KMS-11 (cell line): ENCODE results near the gene AGPAT2.
"Not testable (repeated sequence)": the region's sequence is repeated elsewhere in the genome, so short reads cannot be mapped to it uniquely, and the experiment has no call there.

Source experiments
- H2AFZ ChIP-seq: fragments of 200-600 bp; sonication (generic); 2 replicates; pipeline ENCODE4 v1.6.1; 2016; ENCODE audit warnings: antibody characterized with exemption, mixed run types, low read depth
- H3K27ac ChIP-seq: fragments of 200-600 bp; sonication (generic); 2 replicates; pipeline ENCODE4 v1.6.1; 2016; ENCODE audit warnings: mild to moderate bottlenecking, mixed run types
- H3K27me3 ChIP-seq: fragments of 200-600 bp; sonication (generic); 2 replicates; pipeline ENCODE4 v1.6.1; 2017; ENCODE audit warnings: mild to moderate bottlenecking, low read depth, mixed run types, moderate library complexity; ENCODE audit not compliant: insufficient read depth
- H3K36me3 ChIP-seq: fragments of 200-600 bp; sonication (generic); 2 replicates; pipeline ENCODE4 v1.6.1; 2017; ENCODE audit warnings: mild to moderate bottlenecking, mixed run types; ENCODE audit not compliant: insufficient read depth
- H3K4me1 ChIP-seq: fragments of 200-600 bp; sonication (generic); 2 replicates; pipeline ENCODE4 v1.6.1; 2016; ENCODE audit warnings: mild to moderate bottlenecking, low read depth, mixed run types; ENCODE audit not compliant: poor library complexity, severe bottlenecking
- H3K4me2 ChIP-seq: fragments of 200-600 bp; sonication (generic); 2 replicates; pipeline ENCODE4 v1.7.0; 2016; ENCODE audit warnings: mild to moderate bottlenecking, mixed run types
- H3K4me3 ChIP-seq: fragments of 200-600 bp; sonication (generic); IDR thresholded peaks from 2 replicates; pipeline ENCODE4 v1.6.1; 2017; ENCODE audit warnings: low read depth, low read length, mixed read lengths; ENCODE audit not compliant: insufficient read depth
- H3K79me2 ChIP-seq: fragments of 200-600 bp; sonication (generic); 2 replicates; pipeline ENCODE4 v1.6.1; 2016; ENCODE audit warnings: low read depth, mixed run types; ENCODE audit not compliant: insufficient read depth
- H3K9ac ChIP-seq: fragments of 200-600 bp; sonication (generic); 2 replicates; pipeline ENCODE4 v1.6.1; 2016; ENCODE audit warnings: mild to moderate bottlenecking, mixed run types
- H4K20me1 ChIP-seq: fragments of 200-600 bp; sonication (generic); 2 replicates; pipeline ENCODE4 v1.6.1; 2016; ENCODE audit warnings: mild to moderate bottlenecking, mixed run types; ENCODE audit not compliant: insufficient read depth
- CTCF ChIP-seq: fragments of 200-600 bp; sonication (generic); conservative IDR thresholded peaks from 2 replicates; pipeline ENCODE4 v1.6.1; 2017; ENCODE audit warnings: low read depth, mild to moderate bottlenecking, antibody characterized with exemption, low read length, moderate library complexity, mixed read lengths

AGPAT2 gene

GRCh38 chr9:136714096-136714892 lies 27.0 kb upstream of the AGPAT2 start:
- Histone ChIP-seq H3K4me3 (no peak overlapping the region), H3K36me3 (no peaks in the 10 kb centered on the region), H3K4me1 (peaks cover 17% of the 10 kb centered on the region), H4K20me1 (no peaks in the 10 kb centered on the region), H3K9ac (no peak overlapping the region; the same call in 1 of the 2 replicates), H3K27ac (no peak overlapping the region), H3K79me2 (no peaks in the 10 kb centered on the region), H3K4me2 (peak overlapping the region; percentile 97), H3K27me3 (no peaks in the 10 kb centered on the region), H2AFZ (no peak overlapping the region)
- no peak for TF ChIP-seq CTCF

GRCh38 chr9:136713550-136713949 lies 26.3 kb upstream of the AGPAT2 start:
- no peak for TF ChIP-seq CTCF
- Histone ChIP-seq H3K9ac (peak overlapping the region; percentile 64; the same call in 1 of the 2 replicates), H3K4me3 (no peak overlapping the region)

GRCh38 chr9:136712690-136713544 lies 25.7 kb upstream of the AGPAT2 start:
- Histone ChIP-seq H3K4me2 (peak overlapping the region; percentile 97), H4K20me1 (no peaks in the 10 kb centered on the region), H3K9ac (peak overlapping the region; percentile 64; the same call in 1 of the 2 replicates), H3K27ac (no peak overlapping the region), H3K27me3 (no peaks in the 10 kb centered on the region), H3K4me1 (peaks cover 17% of the 10 kb centered on the region), H3K4me3 (no peak overlapping the region), H3K36me3 (no peaks in the 10 kb centered on the region), H3K79me2 (no peaks in the 10 kb centered on the region), H2AFZ (peak overlapping the region; percentile 54)
- 0 out of 2 replicates have a peak, but pooled peaks have one; percentile 3 for TF ChIP-seq CTCF

More at GRCh38 chr9:136713550-136713949, 26.3 kb upstream of the AGPAT2 start:
- Histone ChIP-seq H3K27me3 (no peaks in the 10 kb centered on the region), H3K79me2 (no peaks in the 10 kb centered on the region), H3K36me3 (no peaks in the 10 kb centered on the region), H3K4me2 (peak overlapping the region; percentile 97), H4K20me1 (no peaks in the 10 kb centered on the region), H2AFZ (no peak overlapping the region), H3K4me1 (peaks cover 17% of the 10 kb centered on the region), H3K27ac (no peak overlapping the region)

- Histone ChIP-seq H2AFZ (peak within 1 kb of the TSS; percentile 54), H3K4me1 (peaks cover 17% of the 10 kb centered on the region), H4K20me1 (no peaks in the 10 kb centered on the region), H3K4me3 (no peak within 1 kb of the TSS), H3K27me3 (no peaks in the 10 kb centered on the region), H3K9ac (peak within 1 kb of the TSS; percentile 64; the same call in 1 of the 2 replicates), H3K27ac (no peak within 1 kb of the TSS), H3K36me3 (no peaks in the 10 kb centered on the region), H3K79me2 (no peaks in the 10 kb centered on the region), H3K4me2 (peak within 1 kb of the TSS; percentile 97)
- TF ChIP-seq CTCF, result no peak
Measured at GRCh38 chr9:136711751-136712689, 24.8 kb upstream of the AGPAT2 start, which contains the start of gene DIPK1B. Gene DIPK1B (plus strand): TSS chr9:136712572. CDS start chr9:136712666, 94 bp downstream.

GRCh38 chr9:136711219-136711648 lies 24.0 kb upstream of the AGPAT2 start:
- not testable (repeated sequence) for H3K4me2 ChIP-seq, H2AFZ ChIP-seq, H3K27me3 ChIP-seq, H3K4me3 ChIP-seq, H3K27ac ChIP-seq, H3K36me3 ChIP-seq, H3K79me2 ChIP-seq, H3K9ac ChIP-seq, H4K20me1 ChIP-seq
- peaks cover 17% of the 10 kb centered on the region for H3K4me1 ChIP-seq
